Lung (tissue), 12 donors: ENCODE measurements around the gene RIC3. TPM values are rescaled to one million over a fixed set of nuclear protein-coding genes. Genes with fewer than 3 reads are reported as not detected.

Source experiments
- ATAC-seq: fragments of 200-7000 bp; cut with Tn5 transposase; one replicate; pipeline ENCODE4 v1.9.1; 2020; ENCODE audit warnings: moderate number of reproducible peaks; ENCODE audit not compliant: insufficient read depth, low FRiP score
- DNase-seq, 3 donors: peaks; one replicate each; pipeline ENCODE4 v3.0.0-alpha.2; 2013 to 2017
- H3K27ac ChIP-seq, 2 donors: one replicate each; pipeline ENCODE4 v1.5.1; 2013; ENCODE audit warnings: mild to moderate bottlenecking in 2 of 2, moderate library complexity in 2 of 2, control low read depth in 1 of 2, inconsistent platforms in 1 of 2, low read depth in 1 of 2, low read length in 1 of 2
- H3K27me3 ChIP-seq, 3 donors: one replicate each; pipeline ENCODE4 v1.5.1; 2013; ENCODE audit warnings: low read length in 2 of 3; ENCODE audit not compliant: control insufficient read depth in 3 of 3, insufficient read depth in 3 of 3
- H3K36me3 ChIP-seq, 4 donors: one replicate each; pipeline ENCODE4 v1.5.1; 2013; ENCODE audit warnings: low read length in 4 of 4, mild to moderate bottlenecking in 1 of 4, moderate library complexity in 1 of 4; ENCODE audit not compliant: control insufficient read depth in 4 of 4, insufficient read depth in 4 of 4
- H3K4me1 ChIP-seq, 5 donors: one replicate each; pipeline ENCODE4 v1.5.1; 2013; ENCODE audit warnings: low read length in 5 of 5, mild to moderate bottlenecking in 2 of 5, moderate library complexity in 1 of 5; ENCODE audit not compliant: control insufficient read depth in 5 of 5, insufficient read depth in 5 of 5
- H3K4me3 ChIP-seq: one replicate; pipeline ENCODE4 v1.5.1; 2013; ENCODE audit warnings: mild to moderate bottlenecking, control low read depth, moderate library complexity
- H3K9ac ChIP-seq, 2 donors: one replicate each; pipeline ENCODE4 v1.5.1; 2013; ENCODE audit warnings: low read length in 2 of 2, control low read depth in 1 of 2; ENCODE audit not compliant: insufficient read depth in 1 of 2
- H3K9me3 ChIP-seq, 4 donors: one replicate each; pipeline ENCODE4 v1.5.1; 2013; ENCODE audit warnings: low read length in 3 of 4, mild to moderate bottlenecking in 1 of 4, moderate library complexity in 1 of 4; ENCODE audit not compliant: control insufficient read depth in 4 of 4, insufficient read depth in 3 of 4
- WGBS, 2 donors: extraction: QIAGEN DNeasy Blood & Tissue Kit; methylation state at CpG; one replicate each; pipeline ENCODE4 v1.1.7; 2013; 5-methylcytosine and 5-hydroxymethylcytosine counted together
- polyA plus RNA-seq, 2 donors: library from polyadenylated mRNA; stranded (reverse); fragments of 200-250 nt; gene quantifications; one replicate each; pipeline ENCODE4 v1.2.1, GENCODE V29; 2013
- total RNA-seq, 2 donors: library from RNA; depleted of rRNA in 1 of 2; stranded (reverse); fragments of >200 nt in 1 of 2; gene quantifications; one replicate each; pipeline ENCODE4 v1.2.1, GENCODE V29; 2014 to 2021
- TF ChIP-seq, protein P1 (sequence below): IDR thresholded peaks from 2 replicates; pipeline ENCODE4 v1.5.1; 2012; ENCODE audit warnings: mild to moderate bottlenecking; ENCODE audit errors: control extremely low read depth, extremely low read depth
- donor health status: control.
- donor health status: control.
- donor health status: Bipolar disorder and iron deficiency.
- donor health status: healthy.
- donor health status: DM: yes; HTN: yes; CAD: no.

The RIC3 gene
- total and polyA plus RNA-seq, 4 donors = 2.0 to 10.2 (median 9.7) TPM

DNA sequence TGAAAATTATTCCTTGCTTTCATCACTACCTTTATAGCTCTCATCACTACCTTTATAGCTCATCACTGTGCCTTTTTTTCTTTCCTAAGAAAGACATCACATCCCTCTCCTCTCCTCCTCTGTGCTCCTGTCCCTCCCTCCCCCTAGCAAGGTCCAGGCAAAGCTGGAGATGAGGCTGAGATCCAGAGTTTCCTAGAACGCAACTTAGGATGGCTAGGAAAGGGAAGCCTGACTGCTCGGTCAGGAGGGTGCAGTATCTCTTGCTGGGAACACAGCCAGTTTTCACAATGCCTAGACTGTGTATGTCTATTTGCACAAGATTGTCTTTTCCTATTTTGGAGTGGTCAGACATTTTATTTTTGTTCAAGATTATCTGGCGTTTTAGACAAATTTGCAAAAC is 63.2 kb downstream of the RIC3 start:
- Histone ChIP-seq H3K9me3 (no peaks in the 10 kb centered on the region), H3K4me1 (peaks cover 0 to 8% (median 0%) of the 10 kb centered on the region in 5 donors), H3K9ac (no peak overlapping the region), H3K27me3 (no peaks in the 10 kb centered on the region), H3K4me3 (no peak overlapping the region), H3K36me3 (peaks cover 3 to 25% (median 8%) of the 10 kb centered on the region in 4 donors), H3K27ac (no peak overlapping the region)
- TF ChIP-seq, protein P1, sequence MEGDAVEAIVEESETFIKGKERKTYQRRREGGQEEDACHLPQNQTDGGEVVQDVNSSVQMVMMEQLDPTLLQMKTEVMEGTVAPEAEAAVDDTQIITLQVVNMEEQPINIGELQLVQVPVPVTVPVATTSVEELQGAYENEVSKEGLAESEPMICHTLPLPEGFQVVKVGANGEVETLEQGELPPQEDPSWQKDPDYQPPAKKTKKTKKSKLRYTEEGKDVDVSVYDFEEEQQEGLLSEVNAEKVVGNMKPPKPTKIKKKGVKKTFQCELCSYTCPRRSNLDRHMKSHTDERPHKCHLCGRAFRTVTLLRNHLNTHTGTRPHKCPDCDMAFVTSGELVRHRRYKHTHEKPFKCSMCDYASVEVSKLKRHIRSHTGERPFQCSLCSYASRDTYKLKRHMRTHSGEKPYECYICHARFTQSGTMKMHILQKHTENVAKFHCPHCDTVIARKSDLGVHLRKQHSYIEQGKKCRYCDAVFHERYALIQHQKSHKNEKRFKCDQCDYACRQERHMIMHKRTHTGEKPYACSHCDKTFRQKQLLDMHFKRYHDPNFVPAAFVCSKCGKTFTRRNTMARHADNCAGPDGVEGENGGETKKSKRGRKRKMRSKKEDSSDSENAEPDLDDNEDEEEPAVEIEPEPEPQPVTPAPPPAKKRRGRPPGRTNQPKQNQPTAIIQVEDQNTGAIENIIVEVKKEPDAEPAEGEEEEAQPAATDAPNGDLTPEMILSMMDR = no peak
- WGBS, 2 donors = 73 to 76% methylated on average over 3 of the region's 3 CpGs
- ATAC-seq (no peak), DNase-seq (peak in 1 of 3 donors; percentile 40)

DNA sequence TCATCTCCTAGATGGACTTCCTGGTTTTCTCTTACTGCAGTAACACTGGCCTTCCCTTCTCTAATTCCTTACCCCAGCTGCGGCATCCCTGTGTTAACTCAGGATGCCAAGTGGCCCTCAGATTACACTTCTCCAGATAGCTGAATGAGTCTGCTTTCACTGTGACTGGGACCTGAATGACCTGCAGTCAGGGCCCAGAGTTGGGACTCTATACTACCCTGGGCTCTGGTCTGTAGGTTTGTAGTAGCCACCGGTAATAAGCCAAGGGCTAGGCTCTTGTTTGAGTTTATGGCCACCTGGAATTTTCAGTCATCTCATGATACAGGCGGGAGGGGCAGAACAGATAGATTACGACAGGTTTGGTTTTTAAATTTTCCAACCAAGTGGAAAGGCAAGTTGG is 63.7 kb downstream of the RIC3 start:
- no peak overlapping the region for H3K4me3 ChIP-seq
- H3K4me1 ChIP-seq = peaks cover 0 to 4% (median 0%) of the 10 kb centered on the region in 5 donors
- H3K36me3 ChIP-seq = peaks cover 3 to 29% (median 11%) of the 10 kb centered on the region in 4 donors
- WGBS, 2 donors = 82 to 91% methylated on average over 4 of the region's 4 CpGs
- TF ChIP-seq, protein P1 = no peak
- no peaks in the 10 kb centered on the region for H3K27me3 ChIP-seq
- H3K9me3 ChIP-seq = no peaks in the 10 kb centered on the region
- DNase-seq (no peak), ATAC-seq (no peak)
- H3K9ac ChIP-seq = no peak overlapping the region
- H3K27ac ChIP-seq = no peak overlapping the region

DNA sequence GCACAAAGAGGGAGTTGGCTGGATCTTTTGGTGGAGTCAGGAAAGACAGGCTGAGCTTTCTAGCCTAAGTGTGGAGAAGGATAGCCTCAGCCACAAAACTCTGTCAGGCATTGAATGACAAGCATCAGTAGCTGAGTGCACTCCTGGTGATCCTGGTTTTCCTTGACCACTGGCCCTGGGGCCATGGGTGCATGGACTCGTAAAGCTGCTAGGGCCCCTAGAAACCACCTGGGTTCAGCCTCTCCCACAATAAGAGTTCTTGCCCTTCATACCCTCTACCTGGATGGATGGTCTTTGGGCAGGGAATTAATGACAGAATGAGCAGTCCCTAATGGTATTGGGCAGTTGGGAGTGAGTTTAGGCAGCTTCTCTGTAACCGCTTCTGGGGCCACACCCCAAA is 64.9 kb downstream of the RIC3 start:
- DNase-seq (no peak), ATAC-seq (no peak)
- no peaks in the 10 kb centered on the region for H3K27me3 ChIP-seq
- 93 to 95% methylated on average over 2 of the region's 2 CpGs for WGBS, 2 donors
- no peaks in the 10 kb centered on the region for H3K9me3 ChIP-seq
- peaks cover 0 to 4% (median 0%) of the 10 kb centered on the region in 5 donors for H3K4me1 ChIP-seq
- H3K9ac ChIP-seq = no peak overlapping the region
- TF ChIP-seq, protein P1 = no peak
- H3K36me3 ChIP-seq = peaks cover 3 to 42% (median 15%) of the 10 kb centered on the region in 4 donors
- no peak overlapping the region for H3K27ac ChIP-seq
- no peak overlapping the region for H3K4me3 ChIP-seq

DNA sequence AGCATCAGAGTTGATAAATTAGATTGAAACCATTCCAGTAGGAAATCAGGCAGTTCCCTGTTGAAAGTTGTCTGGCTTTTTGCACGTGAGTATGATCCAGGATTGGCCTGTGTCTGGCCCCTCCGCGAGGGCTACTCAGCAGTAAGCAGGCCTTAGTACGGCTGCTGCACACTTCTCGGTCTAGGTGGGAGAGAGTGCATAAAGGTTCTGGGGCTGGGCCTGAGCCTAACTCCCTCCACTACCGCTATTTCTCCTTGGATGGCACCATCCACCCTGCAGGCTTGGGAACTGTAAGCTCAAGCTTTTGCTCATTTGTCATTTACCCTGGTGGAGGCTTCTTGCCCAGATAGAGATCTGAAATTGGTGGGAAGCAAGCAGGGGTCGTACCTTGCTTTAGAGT is 65.9 kb downstream of the RIC3 start:
- H3K9me3 ChIP-seq = no peaks in the 10 kb centered on the region
- 85 to 91% methylated on average over 7 of the region's 7 CpGs for WGBS, 2 donors
- H3K36me3 ChIP-seq = peaks cover 3 to 50% (median 19%) of the 10 kb centered on the region in 4 donors
- H3K27me3 ChIP-seq = no peaks in the 10 kb centered on the region
- ATAC-seq (no peak), DNase-seq (no peak)
- peaks cover 0 to 4% (median 0%) of the 10 kb centered on the region in 5 donors for H3K4me1 ChIP-seq
- H3K9ac ChIP-seq = no peak overlapping the region
- TF ChIP-seq, protein P1 = no peak
- H3K27ac ChIP-seq = no peak overlapping the region
- no peak overlapping the region for H3K4me3 ChIP-seq
